Activated CD8-positive, alpha-beta memory T cell treated with anti-CD3 and anti-CD28 coated beads for 4 hours (primary cell): ENCODE measurements around the gene COL2A1.

Source experiments
- DNase-seq, 2 donors: peaks; one replicate each; pipeline ENCODE4 v3.0.0-alpha.2; 2020; ENCODE audit warnings: low read depth in 2 of 2

Gene COL2A1

DNA sequence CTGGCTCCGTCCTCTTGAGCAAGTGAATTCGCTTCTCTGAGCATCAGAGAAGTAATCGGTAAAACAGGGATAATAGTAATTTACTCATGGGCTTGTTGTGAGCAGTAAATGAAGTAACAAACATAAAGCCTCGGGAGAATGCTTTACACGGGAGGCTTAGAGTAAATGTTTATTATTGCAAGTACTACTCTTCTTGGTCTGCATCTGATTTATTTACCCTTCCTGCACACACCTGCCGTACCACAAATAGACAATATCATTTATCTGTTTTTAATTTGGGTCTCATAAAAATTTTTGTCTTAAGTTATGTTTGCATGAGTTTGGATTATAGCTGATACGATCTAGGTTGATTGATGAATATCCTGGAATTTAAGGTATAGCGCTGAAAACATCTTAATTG lies 7.8 kb upstream of the COL2A1 start:
- DNase-seq, result no peak

DNA sequence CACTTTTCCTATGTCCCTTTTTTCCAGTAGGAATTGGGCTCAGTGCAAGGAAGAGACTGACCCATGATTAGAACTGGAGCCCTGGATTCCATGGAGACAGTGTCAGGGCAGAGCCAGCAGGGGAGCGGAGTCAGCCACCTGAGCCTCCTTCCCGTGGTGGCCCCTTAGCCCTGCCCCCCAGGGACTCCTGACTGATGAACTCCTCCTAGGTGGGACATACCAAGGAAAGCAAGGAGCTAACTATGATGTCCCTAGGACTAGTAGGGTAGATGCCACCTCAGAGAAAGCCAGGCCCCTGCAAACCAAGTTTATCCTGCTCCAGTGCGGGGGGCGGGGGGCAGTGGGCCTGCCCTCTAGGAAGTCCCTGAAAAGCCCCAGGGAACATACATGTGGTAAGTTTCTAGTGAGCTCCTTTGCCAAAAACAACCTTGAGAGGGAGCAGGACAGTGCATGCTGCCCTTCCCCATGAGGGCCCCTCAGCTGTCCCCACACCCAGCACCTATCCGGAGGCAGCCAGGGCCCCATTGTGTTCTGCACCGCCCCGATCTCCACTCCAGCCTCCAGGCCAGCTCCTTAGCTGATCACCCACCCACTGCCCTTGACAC lies 6.2 kb upstream of the COL2A1 start:
- no peak for DNase-seq

DNA sequence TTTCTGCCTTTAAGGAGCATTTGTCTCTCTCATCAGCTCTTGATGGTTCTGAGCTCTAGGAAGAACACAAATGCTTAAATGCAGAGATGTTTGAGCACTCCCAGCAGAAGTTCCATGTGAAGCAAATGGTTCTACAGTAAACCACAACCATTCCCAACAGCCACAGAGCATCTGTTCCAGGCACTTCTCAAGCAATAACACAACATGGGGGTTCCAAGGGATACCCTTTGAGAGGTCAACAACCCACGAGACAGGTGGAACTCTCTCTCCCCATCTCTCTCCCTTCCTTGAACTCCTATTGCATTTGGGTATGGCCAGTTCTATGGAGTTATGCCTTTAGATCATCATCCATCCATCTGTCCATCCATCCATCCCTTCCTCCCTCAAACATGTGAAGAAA lies 5.2 kb upstream of the COL2A1 start:
- DNase-seq, result no peak

DNA sequence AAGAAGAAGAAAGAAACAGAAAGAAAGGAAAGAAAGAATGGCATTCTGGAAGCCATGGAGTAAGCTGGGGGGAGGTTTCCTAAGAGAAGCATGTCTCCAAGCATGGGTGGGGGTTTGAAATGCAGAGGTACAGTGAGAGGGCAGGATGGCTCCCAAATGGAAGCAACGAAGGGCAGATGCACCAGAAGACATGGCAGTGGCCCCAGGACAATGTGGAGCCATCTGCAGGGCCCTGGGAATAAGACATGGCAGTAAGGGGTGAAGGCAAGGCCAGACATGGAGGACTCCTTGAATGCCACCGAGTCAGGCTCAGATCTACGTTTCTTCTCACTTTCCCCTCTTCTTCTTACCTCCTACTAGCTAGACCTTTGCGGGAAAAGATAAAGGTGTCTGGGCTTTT lies 4.7 kb upstream of the COL2A1 start:
- no peak for DNase-seq

DNA sequence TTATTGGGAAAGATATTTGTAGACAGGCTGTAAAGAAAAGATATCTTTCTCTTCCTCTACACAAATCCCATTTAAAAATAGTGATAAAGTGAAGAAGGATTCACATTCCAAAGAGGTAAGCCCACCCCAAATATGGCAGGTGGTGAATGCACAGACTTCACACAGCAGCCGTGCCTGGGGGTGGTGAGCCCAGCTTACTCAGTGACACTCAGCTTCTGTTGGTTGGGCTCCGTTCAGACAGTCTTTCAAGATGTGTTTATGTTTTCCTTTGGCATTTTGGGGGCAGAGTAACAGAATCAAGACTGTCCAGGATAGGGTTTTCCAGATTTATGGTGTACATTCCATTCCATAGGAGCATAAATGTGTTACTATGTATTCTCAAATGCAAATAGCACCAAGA lies 4.1 kb upstream of the COL2A1 start:
- no peak for DNase-seq

DNA sequence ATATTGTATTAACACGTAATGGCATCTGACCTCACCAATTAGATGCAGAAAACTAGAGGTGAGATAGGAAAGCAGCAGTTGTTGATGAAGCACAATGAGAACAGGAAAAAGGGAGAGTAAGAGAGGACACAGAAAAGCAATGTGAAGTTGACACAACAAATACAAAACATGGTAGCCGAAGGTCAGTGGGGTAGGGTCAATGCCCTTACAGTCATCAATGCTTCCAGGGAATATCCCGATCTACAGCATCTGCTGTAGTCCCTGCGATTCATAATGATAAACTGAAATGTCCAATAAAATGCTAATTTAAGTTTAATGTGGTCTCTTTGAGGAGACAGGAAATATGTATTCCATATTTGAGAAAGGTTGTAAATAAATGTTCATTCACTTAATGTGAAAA lies 2.9 kb upstream of the COL2A1 start:
- DNase-seq, result no peak

DNA sequence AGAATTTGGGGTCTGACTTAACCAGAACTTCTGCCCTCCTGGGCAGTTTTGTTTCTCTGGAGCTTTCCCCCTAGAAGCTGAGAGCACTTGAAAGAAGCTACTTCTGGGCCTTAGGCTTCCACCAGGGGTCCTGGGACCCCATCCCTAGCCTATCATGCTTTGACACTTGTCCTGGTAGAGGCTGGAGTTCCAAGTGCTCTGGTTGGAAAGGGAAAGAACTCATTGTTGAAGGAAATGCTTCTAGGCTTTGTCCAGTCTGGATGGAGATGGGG lies 1.4 kb upstream of the COL2A1 start:
- no peak for DNase-seq

DNA sequence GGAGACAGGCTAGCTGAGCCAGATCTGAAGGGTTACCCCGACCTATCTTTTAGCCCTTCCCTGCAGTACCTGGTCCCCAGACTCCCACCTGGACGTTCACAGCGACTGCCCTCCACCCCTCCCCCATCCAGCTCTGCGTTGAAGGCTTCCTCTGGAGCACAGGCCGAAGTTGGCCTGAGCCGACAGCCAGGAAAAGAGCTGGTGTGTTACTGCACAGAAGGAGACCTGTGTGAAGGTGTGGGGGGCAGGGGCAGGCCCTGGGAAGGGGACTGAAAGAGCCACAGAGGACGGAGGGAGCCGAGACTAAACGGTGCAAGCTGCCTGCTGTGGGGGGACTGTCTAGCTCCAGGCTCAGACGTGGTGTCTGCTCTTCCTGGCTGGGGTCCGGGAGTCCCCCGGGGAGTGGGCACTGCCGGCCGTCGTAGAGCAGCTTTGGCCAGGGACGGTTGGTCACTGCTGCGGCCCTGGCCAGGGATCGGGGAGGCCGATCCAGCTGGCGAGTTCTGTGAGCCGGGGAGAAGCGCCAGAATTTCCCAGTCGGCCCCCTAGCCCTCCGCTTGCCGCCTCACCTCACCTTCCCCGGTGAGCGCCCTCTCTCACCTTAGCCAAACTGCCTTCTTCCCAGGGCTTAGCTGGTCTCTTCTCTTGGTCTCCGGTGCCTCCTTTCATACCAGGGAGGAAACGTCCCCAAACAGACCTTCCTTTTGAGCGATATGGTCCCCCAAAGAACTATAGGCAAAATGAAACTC lies 899 bp upstream of the COL2A1 start:
- DNase-seq, result no peak

DNA sequence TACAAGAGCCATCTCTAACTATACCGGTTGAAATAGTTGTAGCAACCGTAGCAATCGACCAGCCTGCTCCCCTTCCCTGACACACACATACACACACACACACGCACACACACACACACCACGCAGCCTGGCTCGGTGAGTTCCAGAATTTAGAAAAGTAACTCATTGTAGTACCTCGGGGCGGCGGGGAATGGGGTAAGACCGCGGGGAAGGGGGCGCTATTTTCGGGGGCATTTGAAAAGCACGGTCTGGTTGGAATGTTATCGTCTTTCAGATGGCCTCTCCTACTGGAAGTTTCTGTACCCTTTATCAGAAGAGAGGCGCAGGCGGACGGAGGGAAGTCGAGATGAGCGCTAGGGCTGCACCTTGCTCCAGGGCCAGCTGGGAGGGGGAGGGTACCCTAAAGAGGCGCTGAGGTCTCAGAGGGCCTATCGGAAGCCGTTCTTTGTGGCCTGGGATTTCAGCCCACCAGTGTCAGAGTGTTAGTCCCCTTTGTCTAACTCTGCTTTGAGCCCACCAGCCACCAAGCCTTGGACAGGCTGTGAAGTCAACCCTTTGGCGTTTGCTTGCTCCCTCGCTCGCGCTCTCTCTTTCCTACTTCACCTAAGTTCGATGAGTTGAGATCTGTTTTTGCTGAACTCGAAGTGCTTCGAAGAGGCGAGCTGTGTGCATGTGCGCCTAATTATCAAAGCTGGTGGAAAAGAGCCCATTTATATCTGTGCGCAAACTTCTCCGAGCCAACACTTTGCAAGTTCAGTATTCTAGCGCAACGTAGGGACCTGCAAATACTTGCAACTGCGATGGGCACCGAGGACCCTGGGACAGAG lies 837 bp downstream of the COL2A1 start:
- no peak for DNase-seq

DNA sequence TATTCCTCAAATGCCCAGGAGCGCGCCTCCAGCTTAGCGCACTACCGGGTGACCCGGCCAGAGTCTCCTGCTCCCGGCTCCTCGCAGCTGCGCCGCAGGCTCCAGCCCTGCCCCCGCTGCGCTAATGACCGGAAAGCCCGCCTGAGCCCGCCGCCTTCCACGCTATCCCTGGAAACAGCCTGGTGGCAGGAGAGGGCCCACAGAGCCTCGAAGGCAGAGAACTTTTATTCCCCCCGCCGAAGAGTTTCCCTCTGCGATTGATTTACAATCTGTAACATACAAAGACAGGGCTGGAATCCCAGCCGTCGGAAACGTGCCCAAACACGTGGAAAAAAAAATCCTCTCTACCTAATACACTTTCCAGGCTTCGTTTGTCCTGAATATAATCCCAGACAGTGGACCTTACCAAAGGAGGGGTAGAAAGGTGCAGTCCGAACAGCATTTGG lies 1.5 kb downstream of the COL2A1 start:
- DNase-seq, result no peak

DNA sequence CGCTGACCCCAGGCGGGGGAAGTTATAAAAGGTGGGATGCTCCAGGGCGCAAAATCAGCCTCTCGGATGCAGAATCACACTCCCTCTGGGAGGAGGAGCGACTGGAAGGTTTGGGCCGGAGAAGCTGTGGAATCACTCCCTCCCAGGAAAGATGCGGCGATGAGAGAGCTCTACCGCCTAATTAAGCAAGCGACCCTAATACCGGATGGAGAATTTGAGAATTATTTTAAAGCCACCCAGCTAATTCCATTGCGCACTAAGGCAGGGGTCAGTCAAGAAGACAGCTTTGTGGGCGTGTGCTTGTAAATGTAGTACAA lies 1.9 kb downstream of the COL2A1 start:
- no peak for DNase-seq

DNA sequence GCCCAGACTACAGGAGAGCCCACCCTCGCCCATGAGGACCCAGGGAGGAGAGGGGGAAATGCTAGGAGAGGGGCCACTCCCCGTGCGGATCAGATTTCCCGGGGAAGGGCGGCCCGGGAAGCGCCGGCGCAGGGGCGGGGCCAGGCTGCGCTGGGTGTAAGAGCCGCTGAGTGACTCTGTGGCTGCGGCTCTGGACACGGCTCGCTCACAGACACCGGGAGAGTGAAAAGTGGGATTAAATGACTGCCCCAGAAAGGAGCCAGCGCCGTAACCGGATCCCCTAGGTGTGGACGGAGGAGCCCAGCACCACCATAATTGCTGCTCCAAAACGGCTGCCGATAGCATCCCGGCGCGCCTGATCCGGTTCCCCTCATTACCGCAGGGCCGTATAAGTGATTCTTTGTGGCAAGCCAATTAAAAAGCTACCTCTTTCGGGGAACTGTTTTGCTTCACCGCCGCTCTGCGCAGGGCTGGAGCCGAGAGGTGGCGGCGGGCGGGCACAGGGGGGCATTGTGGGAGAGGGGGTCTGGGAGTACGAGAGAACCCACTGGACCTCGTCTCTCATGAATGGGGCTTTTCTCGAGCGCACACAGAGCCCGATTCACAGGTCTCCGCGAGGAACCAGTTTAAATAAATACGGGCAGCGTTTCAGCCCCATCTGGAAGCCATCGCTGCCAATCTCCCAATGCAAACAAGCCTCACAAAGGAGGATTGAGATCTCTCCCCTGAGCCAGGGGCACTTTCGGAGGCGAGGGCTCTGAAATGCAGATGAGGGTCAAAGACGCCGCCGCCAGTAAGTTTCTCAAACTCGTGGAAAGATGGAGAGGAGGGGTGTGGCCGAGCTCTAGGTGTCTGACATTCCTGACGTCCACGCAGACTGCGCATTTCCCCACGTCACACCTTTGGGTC lies 2.5 kb downstream of the COL2A1 start:
- DNase-seq, result no peak

DNA sequence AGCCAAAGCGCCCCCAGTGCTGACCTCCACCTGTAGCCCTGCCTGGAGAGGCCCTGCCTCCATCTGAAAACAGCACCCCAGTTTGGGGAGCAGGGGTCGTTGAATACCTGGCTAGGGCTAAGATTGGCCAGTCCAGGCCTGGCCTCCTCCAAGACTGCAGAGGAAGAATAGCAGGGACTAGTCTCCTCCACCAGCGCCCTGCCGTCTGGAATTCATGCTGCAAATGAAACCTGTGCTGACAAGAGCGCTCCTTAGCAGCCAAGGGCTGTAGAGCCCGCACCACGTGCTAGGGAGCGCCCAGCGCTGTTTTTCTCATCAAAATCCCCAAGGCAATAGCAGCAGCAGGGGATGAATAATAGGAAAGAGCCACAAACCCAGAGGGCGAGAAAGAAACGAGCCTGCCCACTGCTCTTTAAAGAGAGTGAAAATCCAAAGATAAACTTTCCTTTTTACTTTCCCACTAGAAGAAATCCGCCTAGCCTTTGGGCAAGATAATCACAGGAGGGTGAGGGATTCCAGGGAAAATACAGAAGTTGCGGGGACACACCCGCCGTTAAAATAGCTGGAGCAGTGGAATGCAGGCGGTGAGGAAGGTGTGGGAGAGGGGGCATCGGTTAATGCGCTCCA lies 3.3 kb downstream of the COL2A1 start:
- DNase-seq, result no peak

DNA sequence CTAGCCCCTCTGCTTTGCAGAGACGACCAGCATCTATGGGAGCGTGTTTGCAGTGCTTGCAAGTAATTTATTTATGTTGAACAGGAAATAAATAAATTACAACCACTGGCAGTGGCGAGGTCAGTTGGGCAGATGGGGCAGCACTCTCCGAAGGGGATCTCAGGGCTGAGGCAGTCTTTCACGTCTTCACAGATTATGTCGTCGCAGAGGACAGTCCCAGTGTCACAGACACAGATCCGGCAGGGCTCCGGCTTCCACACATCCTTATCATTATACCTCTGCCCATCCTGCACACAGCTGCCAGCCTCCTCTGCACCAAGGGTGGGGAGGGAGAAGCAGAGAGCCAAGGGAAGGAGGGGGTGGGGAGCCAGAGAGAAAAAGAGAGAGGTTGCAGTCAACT lies 4.5 kb downstream of the COL2A1 start:
- DNase-seq, result no peak

DNA sequence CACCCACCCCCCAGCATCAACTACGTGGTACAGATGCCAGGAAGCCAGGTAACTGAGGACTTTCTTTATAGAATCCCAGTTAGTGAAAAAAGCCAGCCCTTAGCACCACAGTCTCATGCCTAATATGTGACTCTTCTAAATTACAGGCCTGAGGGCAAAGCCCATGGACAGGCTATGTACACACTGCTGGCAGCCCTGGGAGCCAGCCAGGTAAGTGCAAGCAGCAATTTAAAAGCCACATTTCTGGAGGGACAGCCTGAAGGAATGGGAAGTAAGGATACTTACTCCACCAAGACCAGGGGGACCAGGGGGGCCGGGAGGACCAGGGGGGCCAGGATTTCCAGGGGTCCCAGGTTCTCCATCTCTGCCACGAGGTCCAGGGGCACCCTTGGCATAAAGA lies 7.0 kb downstream of the COL2A1 start:
- DNase-seq, result no peak

DNA sequence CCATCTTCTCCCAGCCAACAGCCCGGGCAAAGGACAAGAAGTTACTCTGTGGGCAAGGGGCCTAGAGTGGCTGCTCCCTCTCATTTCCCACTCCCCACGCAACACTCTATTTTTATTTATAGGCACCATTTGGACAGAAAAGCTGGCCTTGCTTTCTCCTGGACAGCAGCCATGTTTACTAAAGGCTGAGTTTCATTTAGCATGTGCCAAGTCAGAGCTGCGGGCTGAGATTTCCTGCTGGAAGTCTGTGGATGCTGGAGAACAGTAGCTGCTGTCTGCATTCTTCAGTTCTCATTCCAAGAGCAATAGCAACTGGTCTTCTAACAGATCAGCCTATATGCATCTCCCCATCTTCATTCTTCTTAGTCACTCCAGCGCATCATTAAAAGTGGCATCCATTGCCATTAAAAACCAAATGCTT lies 8.3 kb downstream of the COL2A1 start:
- no peak for DNase-seq

DNA sequence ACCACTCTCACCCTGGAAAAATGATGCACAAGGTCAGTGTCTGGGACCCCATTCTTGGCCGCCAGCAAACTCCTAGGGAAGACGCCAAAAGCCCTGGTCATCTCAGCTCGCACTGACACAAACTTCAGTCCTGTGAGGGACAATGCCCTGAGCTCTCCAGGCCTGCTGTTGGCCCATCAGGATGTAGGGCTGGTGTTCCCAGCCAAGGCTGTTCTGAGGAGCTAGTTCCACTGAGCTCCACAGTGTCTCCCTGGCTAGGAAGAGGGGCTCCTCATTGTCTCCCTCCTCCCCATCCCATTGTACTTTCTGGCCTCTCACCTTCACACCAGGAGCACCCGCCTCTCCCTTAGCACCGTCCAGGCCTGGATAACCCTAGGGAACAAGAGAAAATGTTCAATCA lies 10.8 kb downstream of the COL2A1 start:
- no peak for DNase-seq

DNA sequence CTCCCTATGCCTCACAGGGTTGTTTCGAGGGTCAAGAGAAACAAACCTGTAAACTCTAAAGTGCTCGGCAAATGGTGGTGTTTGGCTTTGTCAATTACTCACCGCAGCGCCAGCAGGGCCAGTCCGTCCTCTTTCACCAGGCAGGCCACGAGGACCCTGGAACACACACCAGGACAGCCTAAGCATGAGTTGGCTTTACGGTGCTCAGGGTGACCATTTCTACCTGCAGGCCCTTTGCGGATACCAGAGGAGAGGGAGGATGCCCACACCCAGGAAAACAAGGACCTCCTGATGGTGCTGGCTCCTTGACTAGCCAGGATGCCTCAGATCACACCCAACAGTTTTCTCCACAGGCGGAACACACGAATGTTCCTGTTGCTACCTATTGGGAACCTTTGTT lies 11.5 kb downstream of the COL2A1 start:
- no peak for DNase-seq

DNA sequence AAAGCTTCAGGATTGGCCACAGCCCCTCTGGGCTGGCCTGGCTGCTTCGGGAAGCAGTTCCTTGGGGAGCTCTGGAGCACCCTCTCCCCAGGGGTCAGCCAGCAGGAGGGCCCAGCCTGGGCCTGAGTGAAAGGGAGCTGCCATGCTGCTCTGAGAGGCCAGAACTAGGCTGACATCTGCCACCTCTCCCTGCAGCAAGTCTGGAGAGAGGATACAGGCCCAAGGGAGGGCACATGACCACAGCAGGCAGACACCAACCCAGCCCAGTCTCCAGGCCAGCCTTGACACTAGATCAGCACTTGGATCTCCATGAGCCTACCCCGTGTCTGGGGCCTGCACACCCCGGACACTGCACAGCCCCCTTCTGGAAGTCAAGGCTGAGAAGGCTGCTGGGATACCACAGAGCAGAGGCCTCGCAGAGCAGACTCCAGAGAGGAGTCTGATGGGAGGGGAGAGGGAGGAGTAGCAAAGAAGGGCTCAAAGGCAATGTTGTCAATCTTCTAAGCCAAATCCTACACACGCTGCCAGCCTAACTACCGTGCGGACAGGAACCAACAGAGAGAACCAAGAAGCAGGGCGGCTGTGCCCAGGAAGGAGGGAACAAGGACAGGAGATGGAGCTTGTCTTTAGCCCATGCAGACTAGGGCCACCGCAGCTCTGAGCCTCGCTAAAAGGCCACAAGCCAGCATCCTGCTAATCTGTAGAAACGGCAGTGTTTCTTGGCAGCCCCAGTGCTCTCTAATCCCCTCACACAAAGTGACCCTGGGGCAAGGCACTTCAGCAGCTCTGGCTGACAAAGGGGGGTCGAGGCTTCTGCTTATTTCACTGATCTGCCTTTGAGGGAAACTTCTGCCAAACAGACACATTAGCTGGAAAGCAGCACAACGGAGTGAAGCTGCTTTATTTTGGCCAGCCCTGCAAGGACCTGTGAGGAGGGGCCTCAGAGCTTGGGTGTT lies 12.9 kb downstream of the COL2A1 start:
- no peak for DNase-seq

DNA sequence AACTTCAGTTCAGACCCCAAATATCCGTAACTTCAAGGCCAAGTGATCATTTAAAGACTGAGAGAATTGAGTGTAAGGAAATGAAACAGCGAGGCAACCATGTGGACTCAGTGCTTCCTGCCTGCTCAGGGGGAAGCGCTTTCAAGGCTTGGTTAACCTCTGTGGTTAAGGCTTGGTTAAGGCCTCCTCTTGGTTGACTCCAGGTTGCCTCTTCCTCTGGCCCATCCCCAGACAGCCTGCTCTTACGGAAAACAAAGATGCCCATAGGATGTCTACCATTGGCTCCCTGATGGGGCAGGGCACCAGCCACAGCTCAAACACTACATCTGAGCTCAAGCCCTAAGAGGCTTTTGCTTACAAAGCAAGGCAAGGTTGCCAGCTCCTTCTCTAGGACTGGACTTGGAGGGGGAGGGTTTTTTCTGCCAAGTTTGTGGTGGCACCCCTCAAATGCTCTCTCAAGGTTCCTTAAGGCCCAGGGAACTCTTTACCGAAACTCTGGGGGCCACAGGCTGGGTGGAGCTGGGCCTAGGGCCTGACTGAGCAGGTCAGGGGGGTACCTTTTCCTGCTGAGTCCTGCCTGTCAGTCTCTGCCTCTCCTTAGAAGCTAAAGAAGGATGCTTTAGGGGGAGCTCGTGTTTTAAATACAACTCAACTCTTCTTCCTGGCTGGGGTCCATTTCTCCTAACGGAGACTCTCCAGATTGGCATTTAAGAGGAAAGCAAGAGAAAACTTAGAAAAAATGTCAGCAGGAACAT lies 13.7 kb downstream of the COL2A1 start:
- no peak for DNase-seq
